Activated naive CD8-positive, alpha-beta T cell treated with anti-CD3 and anti-CD28 coated beads, Interleukin-2, amount 50 U/mL, for 24 hours (primary cell): Measurements from ENCODE around the gene PTGS2.
"Not testable (repeated sequence)": the region's sequence is repeated elsewhere in the genome, so short reads cannot be mapped to it uniquely, and the experiment has no call there.

ENCODE experiments used
- ATAC-seq: fragments of 150-1000 bp; cut with Tn5 transposase; one replicate; pipeline ENCODE4 v1.10.0; 2021
- DNase-seq: peaks from one replicate; pipeline ENCODE4 v3.0.0; 2021
- H3K27ac Mint-ChIP-seq: one replicate; pipeline ENCODE4 v1.8.0; 2021; ENCODE audit warnings: mild to moderate bottlenecking, mixed read lengths
- H3K27me3 Mint-ChIP-seq: one replicate; pipeline ENCODE4 v1.8.0; 2021; ENCODE audit warnings: mixed read lengths
- H3K36me3 Mint-ChIP-seq: one replicate; pipeline ENCODE4 v1.8.0; 2021; ENCODE audit warnings: low read depth, mixed read lengths
- H3K4me1 Mint-ChIP-seq: one replicate; pipeline ENCODE4 v1.8.0; 2021; ENCODE audit warnings: mixed read lengths
- H3K4me3 Mint-ChIP-seq: one replicate; pipeline ENCODE4 v1.8.0; 2021; ENCODE audit warnings: mild to moderate bottlenecking, moderate library complexity, mixed read lengths
- H3K9me3 Mint-ChIP-seq: one replicate; pipeline ENCODE4 v1.8.0; 2021; ENCODE audit warnings: mixed read lengths

Gene PTGS2

GRCh38 chr1:186653312-186653711, 26.9 kb downstream of the PTGS2 start:
- DNase-seq = no peak
- Mint-ChIP-seq H3K27me3 (peaks cover 5% of the 10 kb centered on the region), H3K9me3 (no peaks in the 10 kb centered on the region), H3K4me3 (no peak overlapping the region), H3K36me3 (no peaks in the 10 kb centered on the region), H3K27ac (no peak overlapping the region), H3K4me1 (no peaks in the 10 kb centered on the region)
- no peak for ATAC-seq

- no peak for DNase-seq
- no peak overlapping the region for H3K4me3 Mint-ChIP-seq
- H3K9me3 Mint-ChIP-seq = no peaks in the 10 kb centered on the region
- no peaks in the 10 kb centered on the region for H3K4me1 Mint-ChIP-seq
- peaks cover 2% of the 10 kb centered on the region for H3K27me3 Mint-ChIP-seq
- H3K36me3 Mint-ChIP-seq = no peaks in the 10 kb centered on the region
- ATAC-seq = no peak
- no peak overlapping the region for H3K27ac Mint-ChIP-seq
These were observed 31.6 kb downstream of the PTGS2 start for GRCh38 chr1:186648613-186649012.

GRCh38 chr1:186647985-186648384, 32.2 kb downstream of the PTGS2 start:
- ATAC-seq = not testable (repeated sequence)

GRCh38 chr1:186643614-186644013, 36.6 kb downstream of the PTGS2 start:
- Mint-ChIP-seq H3K4me3 (no peak overlapping the region), H3K27ac (no peak overlapping the region), H3K9me3 (no peaks in the 10 kb centered on the region), H3K4me1 (no peaks in the 10 kb centered on the region), H3K27me3 (no peaks in the 10 kb centered on the region), H3K36me3 (no peaks in the 10 kb centered on the region)
- DNase-seq = no peak
- ATAC-seq = no peak

More at GRCh38 chr1:186647985-186648384, 32.2 kb downstream of the PTGS2 start:
- H3K9me3 Mint-ChIP-seq, H3K4me1 Mint-ChIP-seq, H3K36me3 Mint-ChIP-seq, H3K27ac Mint-ChIP-seq, DNase-seq, H3K27me3 Mint-ChIP-seq, H3K4me3 Mint-ChIP-seq: not testable (repeated sequence)

- not testable (repeated sequence) for DNase-seq, H3K9me3 Mint-ChIP-seq, H3K36me3 Mint-ChIP-seq, H3K4me3 Mint-ChIP-seq, H3K4me1 Mint-ChIP-seq, ATAC-seq, H3K27ac Mint-ChIP-seq, H3K27me3 Mint-ChIP-seq
These were observed 42.7 kb downstream of the PTGS2 start for GRCh38 chr1:186637567-186637966.

GRCh38 chr1:186636786-186637185, 43.4 kb downstream of the PTGS2 start:
- no peaks in the 10 kb centered on the region for H3K36me3 Mint-ChIP-seq
- no peak for DNase-seq
- peaks cover 5% of the 10 kb centered on the region for H3K27me3 Mint-ChIP-seq
- no peak for ATAC-seq
- no peak overlapping the region for H3K27ac Mint-ChIP-seq
- no peaks in the 10 kb centered on the region for H3K9me3 Mint-ChIP-seq
- H3K4me1 Mint-ChIP-seq = no peaks in the 10 kb centered on the region
- no peak overlapping the region for H3K4me3 Mint-ChIP-seq

GRCh38 chr1:186634511-186634910, 45.7 kb downstream of the PTGS2 start:
- Mint-ChIP-seq H3K9me3 (no peaks in the 10 kb centered on the region), H3K36me3 (no peaks in the 10 kb centered on the region), H3K4me1 (no peaks in the 10 kb centered on the region), H3K27me3 (peaks cover 8% of the 10 kb centered on the region), H3K4me3 (no peak overlapping the region), H3K27ac (no peak overlapping the region)
- no peak for DNase-seq
- no peak for ATAC-seq

GRCh38 chr1:186633116-186633515, 47.1 kb downstream of the PTGS2 start:
- ATAC-seq = no peak

GRCh38 chr1:186629341-186629740, 50.9 kb downstream of the PTGS2 start:
- no peak for DNase-seq
- Mint-ChIP-seq H3K36me3 (no peaks in the 10 kb centered on the region), H3K9me3 (no peaks in the 10 kb centered on the region), H3K4me1 (no peaks in the 10 kb centered on the region), H3K27ac (no peak overlapping the region), H3K4me3 (no peak overlapping the region), H3K27me3 (peaks cover 10% of the 10 kb centered on the region)
- ATAC-seq = no peak

More at GRCh38 chr1:186633116-186633515, 47.1 kb downstream of the PTGS2 start:
- H3K4me1 Mint-ChIP-seq = no peaks in the 10 kb centered on the region
- H3K36me3 Mint-ChIP-seq = no peaks in the 10 kb centered on the region
- H3K27me3 Mint-ChIP-seq = peaks cover 11% of the 10 kb centered on the region
- H3K9me3 Mint-ChIP-seq = no peaks in the 10 kb centered on the region
- H3K4me3 Mint-ChIP-seq = no peak overlapping the region
- no peak for DNase-seq
- no peak overlapping the region for H3K27ac Mint-ChIP-seq

- DNase-seq = no peak
- Mint-ChIP-seq H3K4me1 (no peaks in the 10 kb centered on the region), H3K4me3 (no peak overlapping the region), H3K27me3 (peaks cover 10% of the 10 kb centered on the region), H3K36me3 (no peaks in the 10 kb centered on the region), H3K27ac (no peak overlapping the region), H3K9me3 (no peaks in the 10 kb centered on the region)
- no peak for ATAC-seq
These were observed 51.3 kb downstream of the PTGS2 start for GRCh38 chr1:186628910-186629309.

- no peak for ATAC-seq
- DNase-seq = no peak
- H3K27me3 Mint-ChIP-seq = peaks cover 10% of the 10 kb centered on the region
- no peak overlapping the region for H3K4me3 Mint-ChIP-seq
- no peaks in the 10 kb centered on the region for H3K4me1 Mint-ChIP-seq
- H3K27ac Mint-ChIP-seq = no peak overlapping the region
- no peaks in the 10 kb centered on the region for H3K36me3 Mint-ChIP-seq
- H3K9me3 Mint-ChIP-seq = no peaks in the 10 kb centered on the region
These were observed 53.2 kb downstream of the PTGS2 start for GRCh38 chr1:186627019-186627418.

- no peak for DNase-seq
- H3K36me3 Mint-ChIP-seq = no peaks in the 10 kb centered on the region
- ATAC-seq = no peak
- H3K27ac Mint-ChIP-seq = no peak overlapping the region
- peaks cover 10% of the 10 kb centered on the region for H3K27me3 Mint-ChIP-seq
- no peaks in the 10 kb centered on the region for H3K9me3 Mint-ChIP-seq
- no peaks in the 10 kb centered on the region for H3K4me1 Mint-ChIP-seq
- H3K4me3 Mint-ChIP-seq = no peak overlapping the region
These were observed 53.8 kb downstream of the PTGS2 start for GRCh38 chr1:186626356-186626932.

GRCh38 chr1:186623551-186623950, 56.7 kb downstream of the PTGS2 start:
- Mint-ChIP-seq H3K27ac (no peak overlapping the region), H3K36me3 (no peaks in the 10 kb centered on the region), H3K27me3 (peaks cover 4% of the 10 kb centered on the region), H3K4me3 (no peak overlapping the region), H3K9me3 (no peaks in the 10 kb centered on the region), H3K4me1 (peaks cover 12% of the 10 kb centered on the region)
- ATAC-seq (no peak), DNase-seq (no peak)
